Kidney (tissue), 14 donors: ENCODE measurements around the gene EPHA6. TPM values are rescaled to one million over a fixed set of nuclear protein-coding genes. Genes with fewer than 3 reads are reported as not detected.

Experiments used
- DNase-seq, 5 donors: peaks; one replicate each; pipeline ENCODE4 v3.0.0-alpha.2; 2013 to 2020
- FAIRE-seq: peaks from 2 replicates; lab custom pipeline; 2012; peaks lifted over from hg19 to GRCh38; lab: Jason Lieb, UNC
- H3K27ac ChIP-seq, 2 donors: one replicate each; pipeline ENCODE4 v1.7.0; 2013; ENCODE audit warnings: low read depth in 2 of 2, low read length in 2 of 2, inconsistent platforms in 1 of 2
- H3K27me3 ChIP-seq: one replicate; pipeline ENCODE4 v1.7.1; 2013; ENCODE audit warnings: low read length, inconsistent platforms; ENCODE audit not compliant: control insufficient read depth, insufficient read depth
- H3K36me3 ChIP-seq, 3 donors: one replicate each; pipeline versions ENCODE4 v1.7.0 to v1.7.1; 2013; ENCODE audit warnings: low read length in 3 of 3, control low read depth in 1 of 3, inconsistent platforms in 1 of 3; ENCODE audit not compliant: insufficient read depth in 3 of 3, control insufficient read depth in 2 of 3
- H3K4me1 ChIP-seq, 3 donors: one replicate each; pipeline versions ENCODE4 v1.7.0 to v1.7.1; 2013; ENCODE audit warnings: low read length in 3 of 3, inconsistent platforms in 1 of 3, low read depth in 1 of 3; ENCODE audit not compliant: control insufficient read depth in 2 of 3, insufficient read depth in 2 of 3
- H3K4me3 ChIP-seq, 3 donors: one replicate each; pipeline versions ENCODE4 v1.7.0 to v1.8.1; 2013; ENCODE audit warnings: low read length in 3 of 3, control low read depth in 1 of 3, inconsistent platforms in 1 of 3
- H3K9ac ChIP-seq, 3 donors: one replicate each; pipeline versions ENCODE4 v1.7.0 to v1.7.1; 2013; ENCODE audit warnings: low read length in 3 of 3, control low read depth in 1 of 3, inconsistent platforms in 1 of 3
- H3K9me3 ChIP-seq, 3 donors: one replicate each; pipeline versions ENCODE4 v1.7.0 to v1.7.1; 2013; ENCODE audit warnings: low read length in 3 of 3, control low read depth in 1 of 3, inconsistent platforms in 1 of 3; ENCODE audit not compliant: control insufficient read depth in 2 of 3, insufficient read depth in 1 of 3
- intact Hi-C: fragments of 100-400 bp; cut with DNase I; formaldehyde crosslinking; loops from one replicate; pipeline ENCODE4 v1.11.1; 2022
- polyA plus RNA-seq: library from polyadenylated mRNA; stranded (reverse); fragments of 350-450 nt; fragmentation: Illumina TruSeq; extraction: RNeasy Lipid Tissue Mini Kit (QIAGEN cat#74804); gene quantifications from one replicate; pipeline ENCODE4 v1.2.3, GENCODE V29; 2014; ENCODE audit warnings: low read depth, low replicate concordance; ENCODE audit not compliant: insufficient read depth
- total RNA-seq: library from RNA; stranded (reverse); fragmentation: NEBNext Ultra II Directional; extraction: Animal tissue kit (Norgen Biotek cat#: 25700); gene quantifications from one replicate; pipeline ENCODE4 v1.2.1, GENCODE V29; 2021
- TF ChIP-seq, protein P1 (sequence below): IDR thresholded peaks from 3 replicates; pipeline ENCODE4 v1.5.1; 2012; ENCODE audit warnings: mild to moderate bottlenecking, moderate library complexity, borderline replicate concordance; ENCODE audit not compliant: insufficient read depth; ENCODE audit errors: extremely low read depth
- donor health status: control.
- donor health status: control.
- donor health status: control.
- donor health status: control.
- donor health status: control.
- donor health status: DM: yes; HTN: yes; CAD: no.
- donor health status: Normal renal cell carcinoma (clear cell type).

The EPHA6 gene
- total and polyA plus RNA-seq, 2 donors from 2014 or later, result 0.66 TPM; not detected in 1

DNA sequence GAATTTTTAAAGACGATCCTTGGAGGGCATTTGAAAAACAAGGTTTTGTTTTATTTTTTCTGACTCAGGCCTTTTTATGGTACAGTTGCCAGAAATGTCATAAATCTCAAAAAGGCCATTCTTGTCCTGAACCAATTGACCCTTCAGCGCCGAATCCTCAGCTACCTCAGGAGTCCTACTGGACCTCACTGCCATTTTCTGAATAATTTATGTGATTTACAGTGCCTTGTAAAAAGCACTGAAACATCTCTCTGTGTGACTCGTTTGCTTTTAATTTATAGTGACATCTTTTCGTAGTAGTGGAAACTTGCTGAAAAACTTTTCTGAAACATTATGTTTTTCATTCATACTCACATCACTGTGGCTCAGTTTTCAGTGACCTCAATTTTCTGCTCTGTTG is 878.0 kb downstream of the EPHA6 start:
- TF ChIP-seq, protein P1, sequence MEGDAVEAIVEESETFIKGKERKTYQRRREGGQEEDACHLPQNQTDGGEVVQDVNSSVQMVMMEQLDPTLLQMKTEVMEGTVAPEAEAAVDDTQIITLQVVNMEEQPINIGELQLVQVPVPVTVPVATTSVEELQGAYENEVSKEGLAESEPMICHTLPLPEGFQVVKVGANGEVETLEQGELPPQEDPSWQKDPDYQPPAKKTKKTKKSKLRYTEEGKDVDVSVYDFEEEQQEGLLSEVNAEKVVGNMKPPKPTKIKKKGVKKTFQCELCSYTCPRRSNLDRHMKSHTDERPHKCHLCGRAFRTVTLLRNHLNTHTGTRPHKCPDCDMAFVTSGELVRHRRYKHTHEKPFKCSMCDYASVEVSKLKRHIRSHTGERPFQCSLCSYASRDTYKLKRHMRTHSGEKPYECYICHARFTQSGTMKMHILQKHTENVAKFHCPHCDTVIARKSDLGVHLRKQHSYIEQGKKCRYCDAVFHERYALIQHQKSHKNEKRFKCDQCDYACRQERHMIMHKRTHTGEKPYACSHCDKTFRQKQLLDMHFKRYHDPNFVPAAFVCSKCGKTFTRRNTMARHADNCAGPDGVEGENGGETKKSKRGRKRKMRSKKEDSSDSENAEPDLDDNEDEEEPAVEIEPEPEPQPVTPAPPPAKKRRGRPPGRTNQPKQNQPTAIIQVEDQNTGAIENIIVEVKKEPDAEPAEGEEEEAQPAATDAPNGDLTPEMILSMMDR, result no peak
- FAIRE-seq (no peak), DNase-seq (no peak)
- no peak overlapping the region for H3K4me3 ChIP-seq
- no peaks in the 10 kb centered on the region for H3K36me3 ChIP-seq
- no peak overlapping the region for H3K9ac ChIP-seq
- no peaks in the 10 kb centered on the region for H3K4me1 ChIP-seq
- H3K27ac ChIP-seq, result no peak overlapping the region
- no peaks in the 10 kb centered on the region for H3K27me3 ChIP-seq
- H3K9me3 ChIP-seq, result no peaks in the 10 kb centered on the region
- intact Hi-C loops, result no loop called here

DNA sequence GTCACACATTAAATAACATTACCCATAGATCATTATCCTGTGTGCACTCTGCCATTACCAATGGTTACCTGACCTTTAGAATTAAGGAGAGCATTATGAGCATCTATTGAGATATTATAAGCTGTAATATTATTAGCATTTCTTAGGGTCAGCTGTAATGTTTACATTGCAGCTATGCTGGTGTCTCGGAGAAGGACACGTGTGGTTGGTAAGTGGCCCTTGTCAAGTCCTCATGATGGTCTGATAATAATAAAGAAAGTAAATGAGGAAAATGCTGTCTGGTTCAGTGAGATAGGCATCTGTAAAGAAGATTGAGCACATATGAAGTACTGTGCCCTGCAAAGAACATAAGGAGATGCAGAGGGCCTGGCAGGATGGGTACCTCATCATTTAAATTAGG is 878.4 kb downstream of the EPHA6 start:
- FAIRE-seq (no peak), DNase-seq (no peak)
- Histone ChIP-seq H3K9me3 (no peaks in the 10 kb centered on the region), H3K4me3 (no peak overlapping the region), H3K27me3 (no peaks in the 10 kb centered on the region), H3K36me3 (no peaks in the 10 kb centered on the region), H3K9ac (no peak overlapping the region), H3K4me1 (no peaks in the 10 kb centered on the region), H3K27ac (no peak overlapping the region)
- intact Hi-C loops, result no loop called here
- TF ChIP-seq, protein P1, result no peak

DNA sequence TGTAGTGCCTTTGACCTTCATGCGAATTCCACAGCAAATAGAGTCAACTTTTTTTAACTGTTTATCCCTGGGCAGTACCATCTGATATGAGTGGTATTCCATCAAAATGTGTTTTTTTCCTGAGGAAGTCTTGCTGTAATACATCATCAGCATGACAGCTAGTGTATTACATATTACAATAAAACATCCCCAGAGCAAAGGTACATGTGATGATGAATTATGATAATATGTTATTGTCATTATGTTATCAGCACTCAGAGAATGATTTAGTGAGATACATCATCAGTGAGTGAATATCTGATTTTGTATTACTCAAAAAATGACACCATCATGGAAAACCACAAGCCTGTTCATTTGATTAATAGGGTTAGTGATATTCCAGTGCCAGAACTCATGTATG is 880.5 kb downstream of the EPHA6 start:
- FAIRE-seq, result no peak
- intact Hi-C loops, result no loop called here

More for the DNA sequence above, 880.5 kb downstream of the EPHA6 start:
- no peaks in the 10 kb centered on the region for H3K9me3 ChIP-seq
- no peak overlapping the region for H3K4me3 ChIP-seq
- no peaks in the 10 kb centered on the region for H3K27me3 ChIP-seq
- TF ChIP-seq, protein P1, result no peak
- no peak overlapping the region for H3K9ac ChIP-seq
- H3K27ac ChIP-seq, result no peak overlapping the region
- H3K4me1 ChIP-seq, result no peaks in the 10 kb centered on the region
- no peaks in the 10 kb centered on the region for H3K36me3 ChIP-seq
- no peak for DNase-seq
